ENCODE measurements around the gene ARHGAP6.
A peak's percentile ranks its signal among the peaks of the same experiment; 100 is the strongest.

ARHGAP6 gene

GRCh38 chrX:11205796-11206195 lies 459.9 kb downstream of the ARHGAP6 start:
- no peak for DNase-seq

GRCh38 chrX:11197671-11198070 lies 468.0 kb downstream of the ARHGAP6 start:
- no peak for DNase-seq

- DNase-seq: no peak
Observed at GRCh38 chrX:11196476-11196875, 469.2 kb downstream of the ARHGAP6 start.

GRCh38 chrX:11193035-11193469 lies 472.7 kb downstream of the ARHGAP6 start:
- DNase-seq: no peak

GRCh38 chrX:11190745-11191510 lies 474.8 kb downstream of the ARHGAP6 start:
- DNase-seq: no peak

GRCh38 chrX:11189097-11189496 lies 476.6 kb downstream of the ARHGAP6 start:
- DNase-seq: no peak

GRCh38 chrX:11188664-11189063 lies 477.1 kb downstream of the ARHGAP6 start:
- DNase-seq: no peak

- no peak for DNase-seq
Observed at GRCh38 chrX:11187001-11187400, 478.7 kb downstream of the ARHGAP6 start.

- no peak for DNase-seq
Observed at GRCh38 chrX:11185861-11186260, 479.9 kb downstream of the ARHGAP6 start.

GRCh38 chrX:11180571-11180970 lies 485.1 kb downstream of the ARHGAP6 start:
- no peak for DNase-seq

- no peak for DNase-seq
Observed at GRCh38 chrX:11172415-11172814, 493.3 kb downstream of the ARHGAP6 start.

GRCh38 chrX:11171956-11172355 lies 493.8 kb downstream of the ARHGAP6 start:
- DNase-seq: no peak

- DNase-seq: no peak
Observed at GRCh38 chrX:11164433-11164832, 501.3 kb downstream of the ARHGAP6 start.

- no peak for DNase-seq
Observed at GRCh38 chrX:11159149-11159548, 506.6 kb downstream of the ARHGAP6 start.

GRCh38 chrX:11151799-11152559 lies 513.7 kb downstream of the ARHGAP6 start:
- peak; percentile 9 for DNase-seq

- DNase-seq: no peak
Observed at GRCh38 chrX:11148401-11148800, 517.3 kb downstream of the ARHGAP6 start.

GRCh38 chrX:11146411-11146810 lies 519.3 kb downstream of the ARHGAP6 start:
- DNase-seq: no peak

- peak; percentile 90 for DNase-seq
Observed at GRCh38 chrX:11143931-11144678, 521.6 kb downstream of the ARHGAP6 start.

- no peak for DNase-seq
Observed at GRCh38 chrX:11138498-11139390, 527.0 kb downstream of the ARHGAP6 start.

- peak; percentile 69 for DNase-seq
Observed at GRCh38 chrX:11137543-11138139, 528.1 kb downstream of the ARHGAP6 start.

- DNase-seq: peak; percentile 66
Observed at GRCh38 chrX:11135564-11136185, 530.0 kb downstream of the ARHGAP6 start.

Measured in hematopoietic multipotent progenitor cell treated with erythropoietin and hydrocortisone succinate and interleukin-3 and kit ligand, for 4 days (in vitro differentiated cells).